ENCODE data around the gene TMEM79.

GRCh38 chr1:156259805-156260204 lies 24.3 kb upstream of the TMEM79 start:
- TF ChIP-seq, protein P1, sequence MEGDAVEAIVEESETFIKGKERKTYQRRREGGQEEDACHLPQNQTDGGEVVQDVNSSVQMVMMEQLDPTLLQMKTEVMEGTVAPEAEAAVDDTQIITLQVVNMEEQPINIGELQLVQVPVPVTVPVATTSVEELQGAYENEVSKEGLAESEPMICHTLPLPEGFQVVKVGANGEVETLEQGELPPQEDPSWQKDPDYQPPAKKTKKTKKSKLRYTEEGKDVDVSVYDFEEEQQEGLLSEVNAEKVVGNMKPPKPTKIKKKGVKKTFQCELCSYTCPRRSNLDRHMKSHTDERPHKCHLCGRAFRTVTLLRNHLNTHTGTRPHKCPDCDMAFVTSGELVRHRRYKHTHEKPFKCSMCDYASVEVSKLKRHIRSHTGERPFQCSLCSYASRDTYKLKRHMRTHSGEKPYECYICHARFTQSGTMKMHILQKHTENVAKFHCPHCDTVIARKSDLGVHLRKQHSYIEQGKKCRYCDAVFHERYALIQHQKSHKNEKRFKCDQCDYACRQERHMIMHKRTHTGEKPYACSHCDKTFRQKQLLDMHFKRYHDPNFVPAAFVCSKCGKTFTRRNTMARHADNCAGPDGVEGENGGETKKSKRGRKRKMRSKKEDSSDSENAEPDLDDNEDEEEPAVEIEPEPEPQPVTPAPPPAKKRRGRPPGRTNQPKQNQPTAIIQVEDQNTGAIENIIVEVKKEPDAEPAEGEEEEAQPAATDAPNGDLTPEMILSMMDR (conservative IDR thresholded peaks at IDR 0.05) = no peak
- TF ChIP-seq EZH2 (IDR thresholded peaks at IDR 0.05; ENCODE audit: low read depth) = no peak
